HepG2 (cell line): ENCODE measurements around the gene PLEKHG5. TPM values are rescaled to one million over a fixed set of nuclear protein-coding genes. Genes with fewer than 3 reads are reported as not detected.

Experiments
- ATAC-seq: fragments of 200-7000 bp; cut with Tn5 transposase; 3 replicates; pipeline ENCODE4 v1.9.1; 2020; ENCODE audit warnings: mild to moderate bottlenecking, moderate library complexity
- BruUV-seq: library from RNA; stranded (reverse); fragments of 400-500 nt; replicated peaks from 2 replicates; lab custom pipeline; 2021; lab: Mats Ljungman, UMichigan
- CTCF ChIA-PET: fragments of 300-600 bp; formaldehyde crosslinking; extraction: SDS; loops from one replicate; lab custom pipeline; 2021; ENCODE audit warnings: low total read pairs, inconsistent platforms, low intra/inter-chr PET ratio; lab: Yijun Ruan, JAX
- POLR2A ChIA-PET: fragments of 350-600 bp; sonication (Branson Sonifier 250); formaldehyde crosslinking; loops from one replicate; lab custom pipeline; 2020; ENCODE audit warnings: antibody characterized with exemption, inconsistent platforms; lab: Yijun Ruan, JAX
- DNase-seq: peaks from one replicate; pipeline ENCODE4 v3.0.0-alpha.2; 2015; ENCODE audit warnings: low spot score
- FAIRE-seq: peaks from 3 replicates; lab custom pipeline; 2011; peaks lifted over from hg19 to GRCh38; lab: Jason Lieb, UNC
- H2AFZ ChIP-seq: one replicate; pipeline ENCODE4 v1.6.1; 2011; ENCODE audit warnings: low read length, inconsistent platforms
- H3K27ac ChIP-seq: fragments of 300-600 bp; 3 replicates; pipeline ENCODE4 v1.8.0; 2011; ENCODE audit warnings: mixed run types, mild to moderate bottlenecking, mixed read lengths, low read length, inconsistent platforms; ENCODE audit not compliant: insufficient read depth; ENCODE audit errors: extremely low read length
- H3K27me3 ChIP-seq, 2 experiments: fragments of 200-600 bp in 1 of 2; 2 replicates in 1 of 2; 3 replicates in 1 of 2; pipeline versions ENCODE4 v1.6.0 to v1.8.0; 2011; ENCODE audit warnings: low read length in 2 of 2, mild to moderate bottlenecking in 2 of 2, moderate library complexity in 2 of 2, inconsistent platforms in 1 of 2; ENCODE audit not compliant: insufficient read depth in 2 of 2, control insufficient read depth in 1 of 2
- H3K36me3 ChIP-seq, 2 experiments: fragments of 200-600 bp in 1 of 2; replicated peaks in 1 of 2; 2 replicates in 1 of 2; 3 replicates in 1 of 2; pipeline versions ENCODE4 v1.5.1 to v1.8.0; 2011; ENCODE audit warnings: low read length in 2 of 2, inconsistent platforms in 1 of 2; ENCODE audit not compliant: insufficient read depth in 2 of 2, control insufficient read depth in 1 of 2
- H3K4me1 ChIP-seq: 2 replicates; pipeline ENCODE4 v1.5.1; 2012; ENCODE audit warnings: low read length, inconsistent platforms; ENCODE audit not compliant: insufficient read depth
- H3K4me2 ChIP-seq: 2 replicates; pipeline ENCODE4 v1.6.0; 2011; ENCODE audit warnings: low read depth, low read length, inconsistent platforms
- H3K4me3 ChIP-seq, 3 experiments: fragments of 200-600 bp in 1 of 3; sonication (generic), shearing (Covaris generic) in 1 of 3; replicated peaks in 1 of 3; 2 replicates each; pipeline ENCODE4 v1.5.1; 2011 to 2016; ENCODE audit warnings: low read length in 3 of 3, inconsistent platforms in 2 of 3, low read depth in 2 of 3, mild to moderate bottlenecking in 2 of 3, control low read depth in 1 of 3, mixed read lengths in 1 of 3; ENCODE audit not compliant: insufficient read depth in 1 of 3
- H3K79me2 ChIP-seq: one replicate; pipeline ENCODE4 v1.6.1; 2011; ENCODE audit warnings: low read length, inconsistent platforms; ENCODE audit not compliant: insufficient read depth
- H3K9ac ChIP-seq: 2 replicates; pipeline ENCODE4 v1.6.0; 2011; ENCODE audit warnings: mild to moderate bottlenecking, low read depth, low read length, inconsistent platforms; ENCODE audit not compliant: insufficient read depth
- H3K9me3 ChIP-seq: 2 replicates; pipeline ENCODE4 v1.5.1; 2012; ENCODE audit warnings: mild to moderate bottlenecking, low read length
- H4K20me1 ChIP-seq: 2 replicates; pipeline ENCODE4 v1.6.0; 2011; ENCODE audit warnings: inconsistent platforms, mild to moderate bottlenecking, low read length, moderate library complexity; ENCODE audit not compliant: insufficient read depth
- AGO1 ChIP-seq: fragments of 200-400 bp; formaldehyde crosslinking; IDR thresholded peaks from 2 replicates; pipeline ENCODE4 v1.6.1; 2017; ENCODE audit warnings: mild to moderate bottlenecking, low read depth, low read length, moderate library complexity; ENCODE audit not compliant: poor library complexity, severe bottlenecking
- ELF3 ChIP-seq: IDR thresholded peaks from 2 replicates; pipeline ENCODE4 v1.6.1; 2016; ENCODE audit warnings: missing genetic modification reagents, missing compliant biosample characterization
- GTF3A ChIP-seq: sonication (generic); formaldehyde crosslinking; conservative IDR thresholded peaks from 2 replicates; pipeline ENCODE4 v1.4.0; 2020; ENCODE audit warnings: mild to moderate bottlenecking, missing genetic modification reagents
- KMT2A ChIP-seq: sonication (generic); formaldehyde crosslinking; IDR thresholded peaks from 2 replicates; pipeline ENCODE4 v1.4.0; 2020; ENCODE audit warnings: missing genetic modification reagents
- MTA3 ChIP-seq: sonication (generic); formaldehyde crosslinking; IDR thresholded peaks from 2 replicates; pipeline ENCODE4 v1.4.0; 2020; ENCODE audit warnings: missing genetic modification reagents
- NCOA1 ChIP-seq: sonication (generic); formaldehyde crosslinking; IDR thresholded peaks from 2 replicates; pipeline ENCODE4 v1.9.0; 2021; ENCODE audit warnings: missing genetic modification reagents
- POLR2A ChIP-seq, 2 experiments: IDR thresholded peaks; 2 replicates each; pipeline ENCODE4 v1.6.1; 2011; ENCODE audit warnings: low read depth in 2 of 2, low read length in 2 of 2, mild to moderate bottlenecking in 1 of 2, moderate library complexity in 1 of 2; ENCODE audit not compliant: insufficient read depth in 1 of 2
- RBM22 ChIP-seq: fragments of 200-400 bp; formaldehyde crosslinking; optimal IDR thresholded peaks from 2 replicates; pipeline ENCODE3; 2017; ENCODE audit warnings: mild to moderate bottlenecking, low read length, moderate library complexity
- SETDB1 ChIP-seq: sonication (generic); formaldehyde crosslinking; IDR thresholded peaks from 2 replicates; pipeline ENCODE4 v1.5.1; 2020; ENCODE audit warnings: missing genetic modification reagents, mild to moderate bottlenecking, borderline replicate concordance
- SOX13 ChIP-seq, 3 experiments: fragments of 450-650 bp in 1 of 3; sonication (generic) in 1 of 3; formaldehyde crosslinking in 1 of 3; IDR thresholded peaks in 2 of 3; conservative IDR thresholded peaks in 1 of 3; 2 replicates each; pipeline versions ENCODE4 v1.5.0 to v1.6.1; 2016 to 2020; ENCODE audit warnings: antibody characterized with exemption in 1 of 3, mild to moderate bottlenecking in 1 of 3, missing compliant biosample characterization in 1 of 3, missing genetic modification reagents in 1 of 3, moderate library complexity in 1 of 3
- ZFP36L2 ChIP-seq: sonication (generic); formaldehyde crosslinking; IDR thresholded peaks from 2 replicates; pipeline ENCODE4 v1.4.0; 2020; ENCODE audit warnings: missing genetic modification reagents
- ZKSCAN1 ChIP-seq: fragments of 150-350 bp; IDR thresholded peaks from 2 replicates; pipeline ENCODE4 v1.6.1; 2014; ENCODE audit warnings: low read length
- ZNF451 ChIP-seq: sonication (generic); formaldehyde crosslinking; IDR thresholded peaks from 2 replicates; pipeline ENCODE4 v1.5.0; 2020; ENCODE audit warnings: mild to moderate bottlenecking, missing genetic modification reagents
- WGBS: methylation state at CpG from one replicate; pipeline ENCODE4 v1.1.6; 2017; ENCODE audit warnings: low lambda C conversion rate; 5-methylcytosine and 5-hydroxymethylcytosine counted together
- in situ Hi-C: cut with HindIII; loops from 2 replicates; pipeline ENCODE4 v1.10.0; 2017; ENCODE audit warnings: low pct_unique_long_range_greater_than_20kb; ENCODE audit not compliant: extremely low pct_ligation_motif_present
- intact Hi-C: fragments of 100-400 bp; cut with micrococcal nuclease; formaldehyde crosslinking; loops from one replicate; pipeline ENCODE4 v1.10.0; 2022; ENCODE audit not compliant: unreplicated experiment
- polyA plus RNA-seq, 8 experiments: library from polyadenylated mRNA; depleted of rRNA in 3 of 8; stranded (reverse) in 7 of 8; unstranded in 1 of 8; fragments of >200 nt; fragmentation: Illumina TruSeq in 4 of 8; extraction: Trizol in 4 of 8; gene quantifications; 2 replicates each; pipeline versions ENCODE4 v1.2.1 to v1.2.3, GENCODE V29; 2011 to 2016; ENCODE audit warnings: low read depth in 4 of 8, missing spikeins in 1 of 8, mixed read lengths in 1 of 8; ENCODE audit not compliant: insufficient read depth in 1 of 8
- total RNA-seq, 5 experiments: library from RNA; depleted of rRNA; stranded (reverse); fragments of >200 nt; fragmentation: Illumina TruSeq; extraction: Trizol; gene quantifications; 2 replicates each; pipeline ENCODE4 v1.2.3, GENCODE V29; 2016; ENCODE audit warnings: low read depth in 1 of 5
- TF ChIP-seq, protein P1 (sequence below): sonication (generic); formaldehyde crosslinking; IDR thresholded peaks from 2 replicates; pipeline ENCODE4 v1.4.0; 2020; ENCODE audit warnings: missing genetic modification reagents
- TF ChIP-seq, protein P2 (sequence below): sonication (generic); formaldehyde crosslinking; IDR thresholded peaks from 2 replicates; pipeline ENCODE4 v1.5.0; 2020; ENCODE audit warnings: missing genetic modification reagents, mild to moderate bottlenecking, borderline replicate concordance
- TF ChIP-seq, protein P3 (sequence below): sonication (generic); formaldehyde crosslinking; IDR thresholded peaks from 2 replicates; pipeline ENCODE4 v1.5.1; 2020; ENCODE audit warnings: mild to moderate bottlenecking, missing genetic modification reagents, moderate library complexity
- TF ChIP-seq, protein P4 (sequence below): sonication (generic); formaldehyde crosslinking; IDR thresholded peaks from 2 replicates; pipeline ENCODE4 v1.4.0; 2020; ENCODE audit warnings: missing genetic modification reagents

PLEKHG5 gene
- total and polyA plus RNA-seq, 2 of the 13 experiments (the other 11 are each of a cell fraction or from before 2014, with no cell fraction given), result 1.9 to 3.5 TPM

DNA sequence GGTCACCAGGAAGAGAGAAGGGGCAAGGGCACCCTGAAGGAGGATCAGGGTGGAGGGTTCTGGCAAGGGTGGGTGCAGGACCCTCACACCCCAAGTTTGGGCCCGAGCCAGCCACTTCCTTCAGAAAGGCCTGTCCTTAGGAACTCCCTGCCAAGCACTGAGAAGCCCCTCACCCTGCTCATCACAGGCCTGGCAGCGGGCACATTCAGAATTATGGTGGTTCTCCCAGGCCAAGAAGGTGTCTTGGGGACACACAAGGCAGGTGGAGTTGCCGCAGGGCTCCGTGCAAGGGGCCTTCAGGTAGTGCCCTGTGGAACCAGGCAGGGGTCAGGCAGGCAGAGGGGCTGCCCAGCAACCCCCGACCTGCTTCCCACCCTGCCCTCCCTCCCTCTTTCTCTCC, 26.6 kb downstream of the PLEKHG5 start:
- Histone ChIP-seq H3K9ac (no peak overlapping the region), H3K4me2 (no peak overlapping the region), H4K20me1 (no peaks in the 10 kb centered on the region; the same call in 1 of the 2 replicates), H3K27me3 (no peaks in the 10 kb centered on the region), H3K27ac (no peak overlapping the region), H2AFZ (no peak overlapping the region), H3K36me3 (peaks cover 0 to 2% of the 10 kb centered on the region in 2 experiments; a peak in 2 of 5 replicates), H3K4me1 (peaks cover 21% of the 10 kb centered on the region), H3K4me3 (no peak overlapping the region), H3K9me3 (no peaks in the 10 kb centered on the region), H3K79me2 (no peaks in the 10 kb centered on the region)
- no peak for DNase-seq
- BruUV-seq, result no TSS peak
- POLR2A ChIA-PET, result no interaction called here
- FAIRE-seq, result no peak
- intact Hi-C loops, result loop anchor here (2.0 kb wide), 1 partner anchor 18 kb away; no protein-coding TSS in a partner anchor
- in situ Hi-C loops, result no loop called here
- ATAC-seq, result peak; percentile 1; the same call in 2 of the 3 replicates
- CTCF ChIA-PET, result interaction anchor here (1.1 to 1.7 kb wide), 3 partner anchors 11 to 20 kb away, joined by 3 to 5 read pairs (median 4); no protein-coding TSS in a partner anchor
- 58% methylated on average over 5 of the region's 5 CpGs for WGBS
- TF ChIP-seq ZNF451 (CRISPR knock-in tag) (no peak), ZKSCAN1 (no peak), SOX13 (IDR thresholded peaks at IDR 0.05) (no peak), SOX13 (CRISPR knock-in tag; conservative IDR thresholded peaks at IDR 0.05 in 1 of 2, IDR thresholded peaks at IDR 0.05 in 1 of 2) (no peak), POLR2A (IDR thresholded peaks at IDR 0.05; ENCODE audit: insufficient read depth in 1 of 2, low read depth in 2 of 2, low read length in 2 of 2) (0 out of 4 replicates have a peak, but pooled peaks of 1 of the 2 experiments have one; percentile 5), SETDB1 (no peak), NCOA1 (CRISPR knock-in tag) (no peak), KMT2A (CRISPR knock-in tag) (no peak), MTA3 (CRISPR knock-in tag) (no peak), GTF3A (CRISPR knock-in tag) (no peak), RBM22 (no peak), ELF3 (no peak), ZFP36L2 (CRISPR knock-in tag) (no peak), AGO1 (peak; percentile 10)
- TF ChIP-seq, protein P1, sequence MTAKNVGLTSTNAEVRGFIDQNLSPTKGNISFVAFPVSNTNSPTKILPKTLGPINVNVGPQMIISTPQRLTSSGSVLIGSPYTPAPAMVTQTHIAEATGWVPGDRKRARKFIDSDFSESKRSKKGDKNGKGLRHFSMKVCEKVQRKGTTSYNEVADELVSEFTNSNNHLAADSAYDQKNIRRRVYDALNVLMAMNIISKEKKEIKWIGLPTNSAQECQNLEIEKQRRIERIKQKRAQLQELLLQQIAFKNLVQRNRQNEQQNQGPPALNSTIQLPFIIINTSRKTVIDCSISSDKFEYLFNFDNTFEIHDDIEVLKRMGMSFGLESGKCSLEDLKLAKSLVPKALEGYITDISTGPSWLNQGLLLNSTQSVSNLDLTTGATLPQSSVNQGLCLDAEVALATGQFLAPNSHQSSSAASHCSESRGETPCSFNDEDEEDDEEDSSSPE, result no peak
- TF ChIP-seq, protein P2, sequence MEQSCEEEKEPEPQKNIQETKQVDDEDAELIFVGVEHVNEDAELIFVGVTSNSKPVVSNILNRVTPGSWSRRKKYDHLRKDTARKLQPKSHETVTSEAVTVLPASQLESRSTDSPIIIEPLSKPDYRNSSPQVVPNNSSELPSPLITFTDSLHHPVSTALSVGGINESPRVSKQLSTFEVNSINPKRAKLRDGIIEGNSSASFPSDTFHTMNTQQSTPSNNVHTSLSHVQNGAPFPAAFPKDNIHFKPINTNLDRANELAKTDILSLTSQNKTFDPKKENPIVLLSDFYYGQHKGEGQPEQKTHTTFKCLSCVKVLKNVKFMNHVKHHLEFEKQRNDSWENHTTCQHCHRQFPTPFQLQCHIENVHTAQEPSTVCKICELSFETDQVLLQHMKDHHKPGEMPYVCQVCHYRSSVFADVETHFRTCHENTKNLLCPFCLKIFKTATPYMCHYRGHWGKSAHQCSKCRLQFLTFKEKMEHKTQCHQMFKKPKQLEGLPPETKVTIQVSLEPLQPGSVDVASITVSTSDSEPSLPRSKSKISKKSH, result 0 out of 2 replicates have a peak, but pooled peaks have one; percentile 6
- TF ChIP-seq, protein P3, sequence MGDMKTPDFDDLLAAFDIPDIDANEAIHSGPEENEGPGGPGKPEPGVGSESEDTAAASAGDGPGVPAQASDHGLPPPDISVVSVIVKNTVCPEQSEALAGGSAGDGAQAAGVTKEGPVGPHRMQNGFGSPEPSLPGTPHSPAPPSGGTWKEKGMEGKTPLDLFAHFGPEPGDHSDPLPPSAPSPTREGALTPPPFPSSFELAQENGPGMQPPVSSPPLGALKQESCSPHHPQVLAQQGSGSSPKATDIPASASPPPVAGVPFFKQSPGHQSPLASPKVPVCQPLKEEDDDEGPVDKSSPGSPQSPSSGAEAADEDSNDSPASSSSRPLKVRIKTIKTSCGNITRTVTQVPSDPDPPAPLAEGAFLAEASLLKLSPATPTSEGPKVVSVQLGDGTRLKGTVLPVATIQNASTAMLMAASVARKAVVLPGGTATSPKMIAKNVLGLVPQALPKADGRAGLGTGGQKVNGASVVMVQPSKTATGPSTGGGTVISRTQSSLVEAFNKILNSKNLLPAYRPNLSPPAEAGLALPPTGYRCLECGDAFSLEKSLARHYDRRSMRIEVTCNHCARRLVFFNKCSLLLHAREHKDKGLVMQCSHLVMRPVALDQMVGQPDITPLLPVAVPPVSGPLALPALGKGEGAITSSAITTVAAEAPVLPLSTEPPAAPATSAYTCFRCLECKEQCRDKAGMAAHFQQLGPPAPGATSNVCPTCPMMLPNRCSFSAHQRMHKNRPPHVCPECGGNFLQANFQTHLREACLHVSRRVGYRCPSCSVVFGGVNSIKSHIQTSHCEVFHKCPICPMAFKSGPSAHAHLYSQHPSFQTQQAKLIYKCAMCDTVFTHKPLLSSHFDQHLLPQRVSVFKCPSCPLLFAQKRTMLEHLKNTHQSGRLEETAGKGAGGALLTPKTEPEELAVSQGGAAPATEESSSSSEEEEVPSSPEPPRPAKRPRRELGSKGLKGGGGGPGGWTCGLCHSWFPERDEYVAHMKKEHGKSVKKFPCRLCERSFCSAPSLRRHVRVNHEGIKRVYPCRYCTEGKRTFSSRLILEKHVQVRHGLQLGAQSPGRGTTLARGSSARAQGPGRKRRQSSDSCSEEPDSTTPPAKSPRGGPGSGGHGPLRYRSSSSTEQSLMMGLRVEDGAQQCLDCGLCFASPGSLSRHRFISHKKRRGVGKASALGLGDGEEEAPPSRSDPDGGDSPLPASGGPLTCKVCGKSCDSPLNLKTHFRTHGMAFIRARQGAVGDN (CRISPR knock-in tag), result no peak
- TF ChIP-seq, protein P4, sequence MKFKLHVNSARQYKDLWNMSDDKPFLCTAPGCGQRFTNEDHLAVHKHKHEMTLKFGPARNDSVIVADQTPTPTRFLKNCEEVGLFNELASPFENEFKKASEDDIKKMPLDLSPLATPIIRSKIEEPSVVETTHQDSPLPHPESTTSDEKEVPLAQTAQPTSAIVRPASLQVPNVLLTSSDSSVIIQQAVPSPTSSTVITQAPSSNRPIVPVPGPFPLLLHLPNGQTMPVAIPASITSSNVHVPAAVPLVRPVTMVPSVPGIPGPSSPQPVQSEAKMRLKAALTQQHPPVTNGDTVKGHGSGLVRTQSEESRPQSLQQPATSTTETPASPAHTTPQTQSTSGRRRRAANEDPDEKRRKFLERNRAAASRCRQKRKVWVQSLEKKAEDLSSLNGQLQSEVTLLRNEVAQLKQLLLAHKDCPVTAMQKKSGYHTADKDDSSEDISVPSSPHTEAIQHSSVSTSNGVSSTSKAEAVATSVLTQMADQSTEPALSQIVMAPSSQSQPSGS, result no peak
